ENCODE data around the gene CABP7. TPM values are rescaled to one million over a fixed set of nuclear protein-coding genes. Genes with fewer than 3 reads are reported as not detected.

Gene CABP7
- total and polyA plus RNA-seq, 2 of the 13 experiments (the other 11 are each of a cell fraction or from before 2014, with no cell fraction given): 0.08 TPM; not detected in 1

GRCh38 chr22:29704528-29705285 lies 15.1 kb upstream of the CABP7 start:
- no peaks in the 10 kb centered on the region for H4K20me1 ChIP-seq (ENCODE audit: insufficient read depth, low read length)
- FAIRE-seq (peak; percentile 72), DNase-seq (ENCODE audit: low spot score) (peak; percentile 83), ATAC-seq (peak; percentile 82)
- intact Hi-C loops (cut with micrococcal nuclease; ENCODE audit: unreplicated experiment) (loop anchor here (5.0 kb wide), 1 partner anchor 383 kb away; no protein-coding TSS in a partner anchor), in situ Hi-C loops (cut with HindIII; ENCODE audit: extremely low pct_ligation_motif_present, low pct_unique_long_range_greater_than_20kb) (loop anchor here (5.0 to 10.0 kb wide), 2 partner anchors 303 to 380 kb away; partner anchors contain the start of gene HORMAD2)
- no peak overlapping the region; the same call in 1 of the 2 replicates for H3K9ac ChIP-seq (ENCODE audit: insufficient read depth, low read depth, low read length)
- no peak overlapping the region for H3K27ac ChIP-seq (ENCODE audit: extremely low read length, insufficient read depth, low read length)
- peaks cover 5 to 44% of the 10 kb centered on the region in 2 experiments for H3K27me3 ChIP-seq (ENCODE audit: control insufficient read depth in 1 of 2, insufficient read depth in 2 of 2, low read length in 2 of 2)
- WGBS (ENCODE audit: low lambda C conversion rate): 0% methylated on average over 4 of the region's 14 CpGs
- peak overlapping the region; percentile 65 for H3K4me2 ChIP-seq (ENCODE audit: low read depth, low read length)
- ChIA-PET POLR2A (no interaction called here), CTCF (ENCODE audit: low intra/inter-chr PET ratio, low total read pairs) (no interaction called here)
- H3K79me2 ChIP-seq (ENCODE audit: insufficient read depth, low read length): no peaks in the 10 kb centered on the region
- H3K4me1 ChIP-seq (ENCODE audit: insufficient read depth, low read length): peaks cover 43% of the 10 kb centered on the region
- H2AFZ ChIP-seq (ENCODE audit: low read length): no peak overlapping the region
- BruUV-seq (replicated peaks): no TSS peak
- H3K36me3 ChIP-seq (replicated peaks in 1 of 2; ENCODE audit: control insufficient read depth in 1 of 2, insufficient read depth in 2 of 2, low read length in 2 of 2): no peaks in the 10 kb centered on the region
- peak overlapping the region in 1 of 3 experiments; percentile 48; a peak in 2 of 6 replicates for H3K4me3 ChIP-seq (replicated peaks in 1 of 3; ENCODE audit: insufficient read depth in 1 of 3, low read depth in 2 of 3, low read length in 3 of 3)
- H3K9me3 ChIP-seq (ENCODE audit: low read length): no peaks in the 10 kb centered on the region
- TF ChIP-seq IKZF5 (CRISPR knock-in tag; IDR thresholded peaks at IDR 0.05) (no peak), ZNF839 (CRISPR knock-in tag; IDR thresholded peaks at IDR 0.05; ENCODE audit: borderline replicate concordance) (no peak), SUZ12 (IDR thresholded peaks at IDR 0.05; ENCODE audit: low read depth, low read length) (no peak), MED13 (CRISPR knock-in tag; IDR thresholded peaks at IDR 0.05) (no peak), ZNF792 (CRISPR knock-in tag; IDR thresholded peaks at IDR 0.05) (0 out of 2 replicates have a peak, but pooled peaks have one; percentile 25), ZNF24 (IDR thresholded peaks at IDR 0.05) (no peak), GZF1 (CRISPR knock-in tag; IDR thresholded peaks at IDR 0.05) (no peak), RXRA (CRISPR knock-in tag; IDR thresholded peaks at IDR 0.05) (peak; percentile 70), MIER2 (CRISPR knock-in tag; IDR thresholded peaks at IDR 0.05) (peak; percentile 46; the same call in 1 of the 2 replicates), ZBTB7B (CRISPR knock-in tag; IDR thresholded peaks at IDR 0.05) (peak; percentile 69), CERS6 (CRISPR knock-in tag; IDR thresholded peaks at IDR 0.05) (no peak), SRSF1 (optimal IDR thresholded peaks at IDR 0.05; ENCODE audit: low read depth, low read length) (peak; percentile 70), FOXA3 (CRISPR knock-in tag; IDR thresholded peaks at IDR 0.05) (peak; percentile 82), TEAD3 (CRISPR knock-in tag; optimal IDR thresholded peaks at IDR 0.05; ENCODE audit: borderline replicate concordance) (peak; percentile 8), ZNF276 (CRISPR knock-in tag; IDR thresholded peaks at IDR 0.05; ENCODE audit: low read depth) (no peak), CTCF (CRISPR knock-in tag; IDR thresholded peaks at IDR 0.05) (peak; percentile 49; the same call in 1 of the 2 replicates), SOX13 (IDR thresholded peaks at IDR 0.05) (no peak), SOX13 (CRISPR knock-in tag; conservative IDR thresholded peaks at IDR 0.05 in 1 of 2, IDR thresholded peaks at IDR 0.05 in 1 of 2) (peak in 1 of 2 experiments; percentile 4; a peak in 1 of 4 replicates), CREBL2 (CRISPR knock-in tag; IDR thresholded peaks at IDR 0.05; ENCODE audit: borderline replicate concordance) (no peak)
